Activated CD4-positive, alpha-beta memory T cell treated with anti-CD3 and anti-CD28 coated beads, Interleukin-2, amount 10 ng/mL, durations not matched to agents 7 days and 5 days (primary cell): Measurements from ENCODE around the gene COG5. TPM values are rescaled to one million over a fixed set of nuclear protein-coding genes. Genes with fewer than 3 reads are reported as not detected.

Source experiments
- CTCF ChIA-PET: fragments of 350-600 bp; sonication (Branson Sonifier 250); formaldehyde crosslinking; loops from one replicate; lab custom pipeline; 2021; ENCODE audit warnings: antibody characterized with exemption, inconsistent platforms; lab: Charles Lee
- POLR2A ChIA-PET: fragments of 350-600 bp; sonication (Branson Sonifier 250); formaldehyde crosslinking; loops from one replicate; lab custom pipeline; 2021; ENCODE audit warnings: antibody characterized with exemption; lab: Charles Lee
- DNase-seq: peaks from one replicate; pipeline ENCODE4 v3.0.0-alpha.2; 2020
- H3K27ac Mint-ChIP-seq: one replicate; pipeline ENCODE4 v1.8.0; 2021; ENCODE audit warnings: mild to moderate bottlenecking, mixed read lengths
- H3K27me3 Mint-ChIP-seq: one replicate; pipeline ENCODE4 v1.8.0; 2021; ENCODE audit warnings: mixed read lengths
- H3K36me3 Mint-ChIP-seq: one replicate; pipeline ENCODE4 v1.8.0; 2021; ENCODE audit warnings: low read depth, mixed read lengths
- H3K4me1 Mint-ChIP-seq: one replicate; pipeline ENCODE4 v1.8.0; 2021; ENCODE audit warnings: mixed read lengths
- H3K4me3 Mint-ChIP-seq: one replicate; pipeline ENCODE4 v1.8.0; 2021; ENCODE audit warnings: mild to moderate bottlenecking, mixed read lengths
- H3K9me3 Mint-ChIP-seq: one replicate; pipeline ENCODE4 v1.8.0; 2021; ENCODE audit warnings: mixed read lengths
- total RNA-seq, 2 experiments: library from RNA; stranded (reverse); gene quantifications; one replicate each; pipeline ENCODE4 v1.2.3, GENCODE V29; 2021

The COG5 gene
- total RNA-seq, 2 experiments from 2014 or later = 40.1 to 45.3 TPM

DNA sequence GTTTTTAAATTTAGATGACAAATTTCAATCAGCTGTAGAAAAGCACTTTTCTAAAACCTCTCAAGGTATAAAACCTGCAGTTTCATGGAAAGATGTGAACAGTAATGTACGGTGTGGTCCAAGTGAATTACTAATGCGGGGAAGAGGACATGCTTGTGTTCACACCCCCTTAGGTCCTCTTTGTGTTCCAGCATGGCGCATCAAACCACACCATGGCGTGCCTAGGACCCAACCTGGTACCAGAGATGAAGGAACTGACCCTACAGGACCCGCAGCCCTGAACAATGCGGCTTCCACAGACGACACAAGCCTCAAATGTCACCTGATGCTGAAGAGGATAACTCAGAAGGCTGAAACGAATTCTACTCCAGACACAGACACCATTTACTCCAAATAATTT, 175.1 kb downstream of the COG5 start:
- Mint-ChIP-seq H3K36me3 (no peaks in the 10 kb centered on the region), H3K9me3 (no peaks in the 10 kb centered on the region), H3K27me3 (no peaks in the 10 kb centered on the region), H3K27ac (no peak overlapping the region), H3K4me3 (no peak overlapping the region), H3K4me1 (no peaks in the 10 kb centered on the region)
- no peak for DNase-seq
- ChIA-PET POLR2A (no interaction called here), CTCF (no interaction called here)

DNA sequence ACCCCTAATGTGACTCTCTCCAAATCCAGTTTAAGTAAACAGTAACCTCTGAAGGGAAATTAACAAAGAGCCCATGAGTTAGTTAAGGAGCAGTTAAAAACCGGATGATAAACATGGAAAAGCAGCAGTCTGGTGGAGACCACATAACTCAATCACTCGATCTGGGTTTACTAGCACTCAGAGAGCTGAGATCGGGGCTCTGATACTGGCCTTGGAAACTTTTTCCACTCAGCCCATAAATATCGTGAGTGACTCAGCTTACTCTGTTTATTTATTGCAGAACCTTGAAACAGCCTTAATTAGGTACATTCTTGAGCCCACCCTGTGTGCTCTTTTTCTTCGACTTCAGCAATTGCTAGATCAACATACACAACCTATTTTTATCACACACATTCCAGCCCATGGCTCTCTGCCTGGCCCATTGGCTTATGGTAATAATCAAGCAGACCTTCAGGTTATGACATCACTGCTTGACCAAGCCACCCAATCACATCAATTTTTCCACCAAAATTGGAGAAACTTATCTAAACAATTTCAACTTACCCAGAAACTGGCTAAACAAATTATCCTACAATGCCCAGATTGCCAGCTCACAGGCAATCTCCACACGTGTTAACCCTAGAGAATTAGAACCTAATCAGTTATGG, 176.0 kb downstream of the COG5 start:
- CTCF ChIA-PET = no interaction called here

DNA sequence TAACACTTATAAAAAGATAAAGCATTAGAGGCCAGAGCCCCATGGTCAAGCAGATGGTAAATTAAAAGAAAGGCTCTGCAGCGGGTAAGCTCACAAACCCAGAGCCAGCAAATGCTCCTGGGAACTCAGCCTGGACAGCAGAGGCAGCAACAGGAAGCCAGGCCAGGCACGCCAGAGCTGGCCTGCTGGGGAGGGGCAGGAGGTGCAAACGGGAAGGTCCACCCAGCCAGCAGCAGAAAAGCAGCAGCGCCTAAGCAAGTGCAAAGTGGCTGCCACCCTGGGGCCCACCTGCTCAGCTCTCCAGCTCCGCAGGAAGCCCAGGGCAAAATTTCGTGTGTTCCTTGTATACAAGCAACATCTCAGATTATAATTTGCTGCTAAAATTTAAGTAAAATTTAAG, 176.6 kb downstream of the COG5 start:
- DNase-seq = no peak
- no peaks in the 10 kb centered on the region for H3K36me3 Mint-ChIP-seq
- no peaks in the 10 kb centered on the region for H3K27me3 Mint-ChIP-seq
- ChIA-PET POLR2A (no interaction called here), CTCF (no interaction called here)
- no peak overlapping the region for H3K27ac Mint-ChIP-seq
- no peaks in the 10 kb centered on the region for H3K9me3 Mint-ChIP-seq
- no peaks in the 10 kb centered on the region for H3K4me1 Mint-ChIP-seq
- no peak overlapping the region for H3K4me3 Mint-ChIP-seq

More for the DNA sequence above, 176.0 kb downstream of the COG5 start:
- no peaks in the 10 kb centered on the region for H3K9me3 Mint-ChIP-seq
- POLR2A ChIA-PET = no interaction called here
- no peaks in the 10 kb centered on the region for H3K4me1 Mint-ChIP-seq
- no peaks in the 10 kb centered on the region for H3K36me3 Mint-ChIP-seq
- DNase-seq = no peak
- no peak overlapping the region for H3K4me3 Mint-ChIP-seq
- no peak overlapping the region for H3K27ac Mint-ChIP-seq
- no peaks in the 10 kb centered on the region for H3K27me3 Mint-ChIP-seq

DNA sequence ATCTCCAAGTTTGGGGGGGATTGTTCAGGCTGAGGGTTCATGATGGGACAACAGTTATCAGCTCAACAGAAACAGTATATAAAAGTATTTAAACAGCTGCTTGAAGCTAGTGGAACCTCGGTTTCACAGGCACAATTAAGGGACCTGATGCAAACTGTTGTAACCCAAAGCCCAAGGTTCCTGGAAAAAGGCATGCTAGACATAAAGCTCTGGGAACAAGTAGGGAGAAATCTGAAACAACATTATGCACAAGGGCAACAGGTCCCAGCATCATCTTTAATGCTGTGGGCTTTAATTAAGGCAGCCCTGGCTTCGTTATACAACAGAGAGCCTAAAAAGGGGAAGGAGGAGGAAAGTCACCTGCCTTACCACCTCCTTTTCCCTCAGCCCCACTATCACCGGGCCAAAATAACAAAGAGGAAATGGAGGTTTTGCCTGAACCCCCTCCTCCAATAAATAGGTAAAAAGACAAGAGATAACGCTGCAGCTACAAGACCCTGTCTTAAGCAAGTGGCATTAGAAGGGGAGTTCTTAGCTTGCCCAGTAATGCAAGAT, 177.1 kb downstream of the COG5 start:
- POLR2A ChIA-PET = no interaction called here
- no peak overlapping the region for H3K27ac Mint-ChIP-seq
- CTCF ChIA-PET = no interaction called here
- H3K36me3 Mint-ChIP-seq = no peaks in the 10 kb centered on the region
- no peak overlapping the region for H3K4me3 Mint-ChIP-seq
- DNase-seq = no peak
- no peaks in the 10 kb centered on the region for H3K27me3 Mint-ChIP-seq
- H3K4me1 Mint-ChIP-seq = no peaks in the 10 kb centered on the region
- H3K9me3 Mint-ChIP-seq = no peaks in the 10 kb centered on the region

DNA sequence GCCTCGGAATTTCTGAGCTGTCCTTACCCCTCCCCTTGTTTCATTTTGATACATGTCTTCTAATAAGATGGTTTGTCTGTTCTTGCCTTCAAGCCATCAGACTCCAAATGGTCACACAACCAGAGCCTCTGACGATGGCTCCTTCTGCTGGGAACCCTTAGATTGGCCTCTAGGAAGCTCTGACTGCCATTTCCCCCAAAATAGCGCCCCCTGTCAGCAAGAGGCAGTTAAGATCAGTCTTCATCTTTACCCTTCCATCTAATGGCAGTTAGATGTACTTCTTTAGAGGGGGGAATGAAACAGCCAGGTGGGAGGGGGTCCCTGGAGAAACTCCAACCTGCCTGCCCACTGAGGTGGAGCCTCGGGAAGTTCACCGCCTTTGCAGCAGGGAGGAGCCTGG, 179.7 kb downstream of the COG5 start:
- no peaks in the 10 kb centered on the region for H3K36me3 Mint-ChIP-seq
- no peak for DNase-seq
- no peaks in the 10 kb centered on the region for H3K4me1 Mint-ChIP-seq
- H3K27ac Mint-ChIP-seq = no peak overlapping the region
- ChIA-PET CTCF (interaction anchor here (1.3 to 1.5 kb wide), 2 partner anchors 9 to 12 kb away, joined by 3 to 4 read pairs; no protein-coding TSS in a partner anchor), POLR2A (no interaction called here)
- H3K9me3 Mint-ChIP-seq = no peaks in the 10 kb centered on the region
- H3K27me3 Mint-ChIP-seq = no peaks in the 10 kb centered on the region
- no peak overlapping the region for H3K4me3 Mint-ChIP-seq

DNA sequence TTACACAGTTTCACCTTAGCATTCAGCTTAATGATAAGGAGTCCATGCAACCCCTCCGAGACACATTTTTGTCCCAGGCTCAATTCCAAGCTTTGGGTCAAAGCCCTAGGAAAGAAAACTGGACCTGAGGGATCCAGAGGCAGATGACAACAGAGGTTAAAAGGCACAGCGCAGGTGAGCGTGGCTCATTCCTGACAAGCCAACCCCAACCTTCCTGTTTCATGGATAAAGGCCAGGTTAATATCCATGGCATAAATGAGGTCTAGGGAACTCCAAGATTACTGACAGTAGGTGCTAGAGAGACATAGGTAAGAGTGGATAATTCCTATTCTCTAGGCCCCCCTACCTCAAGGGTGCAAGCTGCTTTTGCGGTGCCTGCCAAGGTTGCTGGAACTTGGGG, 180.5 kb downstream of the COG5 start:
- DNase-seq = no peak
- no peak overlapping the region for H3K4me3 Mint-ChIP-seq
- CTCF ChIA-PET = interaction anchor here (1.5 kb wide), 1 partner anchor 9 kb away, joined by 4 read pairs; no protein-coding TSS in a partner anchor
- H3K36me3 Mint-ChIP-seq = no peaks in the 10 kb centered on the region
- H3K9me3 Mint-ChIP-seq = no peaks in the 10 kb centered on the region
- POLR2A ChIA-PET = no interaction called here
- no peak overlapping the region for H3K27ac Mint-ChIP-seq
- no peaks in the 10 kb centered on the region for H3K4me1 Mint-ChIP-seq
- no peaks in the 10 kb centered on the region for H3K27me3 Mint-ChIP-seq

DNA sequence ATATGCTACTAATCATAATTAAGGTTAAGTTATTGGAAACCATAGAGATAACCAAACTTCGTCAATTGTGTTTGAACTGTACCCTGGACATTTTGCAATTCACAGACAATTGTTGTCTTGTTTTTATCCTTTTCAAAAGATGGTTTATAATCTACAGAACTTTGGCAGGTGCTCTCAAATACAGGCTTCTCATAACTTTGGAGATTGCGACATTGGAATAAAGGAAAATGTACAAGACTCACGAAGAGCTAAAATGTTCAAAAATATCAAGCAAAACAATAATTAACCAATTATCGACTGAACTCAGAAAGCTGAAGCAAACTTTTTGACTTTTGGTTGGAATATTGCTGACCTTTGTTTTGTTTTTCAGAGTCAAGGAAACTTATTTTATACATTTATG, 182.3 kb downstream of the COG5 start:
- DNase-seq = no peak
- CTCF ChIA-PET = no interaction called here
- no peak overlapping the region for H3K4me3 Mint-ChIP-seq
- POLR2A ChIA-PET = no interaction called here
- H3K9me3 Mint-ChIP-seq = no peaks in the 10 kb centered on the region
- no peaks in the 10 kb centered on the region for H3K36me3 Mint-ChIP-seq
- no peak overlapping the region for H3K27ac Mint-ChIP-seq
- no peaks in the 10 kb centered on the region for H3K4me1 Mint-ChIP-seq
- H3K27me3 Mint-ChIP-seq = no peaks in the 10 kb centered on the region

DNA sequence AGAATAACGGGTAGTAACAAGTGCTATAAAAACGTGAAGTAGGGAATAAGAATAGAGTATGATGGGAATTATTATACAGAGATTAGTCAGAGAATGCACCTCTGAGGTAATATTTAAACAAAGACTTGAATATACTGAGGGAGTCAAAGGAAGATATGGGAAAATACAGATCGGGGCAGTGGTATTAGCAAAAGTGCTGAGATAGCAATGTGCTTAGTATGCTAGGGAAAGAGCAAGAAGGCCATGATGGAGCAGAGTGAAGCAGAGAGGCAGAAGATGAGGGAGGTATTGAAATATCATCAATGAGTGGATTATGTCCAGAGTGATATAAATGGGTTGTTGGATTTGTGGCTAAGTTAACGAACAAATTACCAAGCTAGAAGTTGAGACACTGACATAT, 190.4 kb downstream of the COG5 start:
- no peaks in the 10 kb centered on the region for H3K9me3 Mint-ChIP-seq
- CTCF ChIA-PET = no interaction called here
- no peaks in the 10 kb centered on the region for H3K36me3 Mint-ChIP-seq
- no peak overlapping the region for H3K27ac Mint-ChIP-seq
- H3K4me3 Mint-ChIP-seq = no peak overlapping the region
- no peak for DNase-seq
- H3K4me1 Mint-ChIP-seq = no peaks in the 10 kb centered on the region
- H3K27me3 Mint-ChIP-seq = no peaks in the 10 kb centered on the region
- POLR2A ChIA-PET = no interaction called here

DNA sequence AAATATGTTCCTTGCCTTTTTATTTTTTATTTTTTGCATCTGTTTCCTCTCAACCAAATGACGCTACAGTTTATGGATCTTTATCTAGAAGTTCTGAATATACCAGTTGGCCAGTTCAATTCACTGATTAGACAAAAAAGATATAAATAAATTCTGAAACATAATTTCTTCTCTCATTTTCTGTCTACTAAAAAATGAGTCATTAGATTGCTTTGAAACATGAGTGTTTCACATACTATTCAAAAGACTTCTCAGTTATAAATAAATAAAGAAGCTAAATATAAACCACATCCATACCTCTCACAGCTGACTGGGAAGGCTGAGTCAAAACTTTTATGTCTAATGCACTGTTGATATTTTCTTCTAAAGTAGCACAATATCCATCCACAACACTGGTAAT, 191.4 kb downstream of the COG5 start:
- Mint-ChIP-seq H3K27ac (no peak overlapping the region), H3K9me3 (no peaks in the 10 kb centered on the region), H3K36me3 (no peaks in the 10 kb centered on the region), H3K4me3 (no peak overlapping the region), H3K27me3 (no peaks in the 10 kb centered on the region), H3K4me1 (no peaks in the 10 kb centered on the region)
- CTCF ChIA-PET = no interaction called here
- DNase-seq = no peak
- POLR2A ChIA-PET = no interaction called here

DNA sequence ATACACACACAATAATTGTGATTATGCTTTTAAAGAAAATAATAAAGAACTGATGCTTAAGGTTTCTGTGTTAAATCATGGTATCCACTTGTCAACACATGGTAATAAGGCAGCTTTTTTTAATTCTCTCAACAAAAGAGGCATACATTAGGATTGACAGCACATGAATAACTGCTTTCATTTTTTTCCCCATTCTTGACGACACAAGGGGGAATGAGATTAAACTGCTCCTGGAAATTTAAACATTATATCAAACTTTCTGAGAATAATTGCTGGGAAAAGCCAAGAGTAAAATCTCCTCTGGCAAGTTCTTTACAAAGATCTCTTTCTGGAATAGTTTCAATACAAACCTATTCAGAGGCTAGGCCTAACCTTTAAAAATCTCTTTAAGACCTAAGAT, 192.9 kb downstream of the COG5 start:
- H3K4me1 Mint-ChIP-seq = no peaks in the 10 kb centered on the region
- DNase-seq = no peak
- no peaks in the 10 kb centered on the region for H3K9me3 Mint-ChIP-seq
- ChIA-PET CTCF (no interaction called here), POLR2A (no interaction called here)
- H3K4me3 Mint-ChIP-seq = no peak overlapping the region
- no peaks in the 10 kb centered on the region for H3K36me3 Mint-ChIP-seq
- no peak overlapping the region for H3K27ac Mint-ChIP-seq
- no peaks in the 10 kb centered on the region for H3K27me3 Mint-ChIP-seq

DNA sequence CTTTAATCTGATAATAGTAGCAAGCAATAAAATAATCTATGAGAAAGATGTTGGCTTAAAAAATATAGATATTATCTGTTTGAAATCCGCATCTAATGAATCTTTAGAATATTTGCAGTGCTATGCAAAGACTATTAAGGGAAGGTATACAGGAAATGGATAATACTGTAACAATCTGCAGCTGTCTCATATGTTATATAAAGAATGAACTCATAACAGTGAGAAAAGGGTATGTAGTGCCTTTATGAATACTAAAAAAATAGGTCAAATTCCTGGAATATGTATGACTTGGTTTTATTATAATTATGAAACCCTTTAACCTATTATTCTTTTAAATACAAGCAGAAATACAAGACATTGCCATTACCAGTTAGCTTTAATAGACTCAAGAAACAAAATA, 198.9 kb downstream of the COG5 start:
- ChIA-PET POLR2A (no interaction called here), CTCF (no interaction called here)
- Mint-ChIP-seq H3K9me3 (peaks cover 10% of the 10 kb centered on the region), H3K4me1 (no peaks in the 10 kb centered on the region), H3K27ac (no peak overlapping the region), H3K27me3 (no peaks in the 10 kb centered on the region), H3K4me3 (no peak overlapping the region), H3K36me3 (peaks cover 31% of the 10 kb centered on the region)
- no peak for DNase-seq

DNA sequence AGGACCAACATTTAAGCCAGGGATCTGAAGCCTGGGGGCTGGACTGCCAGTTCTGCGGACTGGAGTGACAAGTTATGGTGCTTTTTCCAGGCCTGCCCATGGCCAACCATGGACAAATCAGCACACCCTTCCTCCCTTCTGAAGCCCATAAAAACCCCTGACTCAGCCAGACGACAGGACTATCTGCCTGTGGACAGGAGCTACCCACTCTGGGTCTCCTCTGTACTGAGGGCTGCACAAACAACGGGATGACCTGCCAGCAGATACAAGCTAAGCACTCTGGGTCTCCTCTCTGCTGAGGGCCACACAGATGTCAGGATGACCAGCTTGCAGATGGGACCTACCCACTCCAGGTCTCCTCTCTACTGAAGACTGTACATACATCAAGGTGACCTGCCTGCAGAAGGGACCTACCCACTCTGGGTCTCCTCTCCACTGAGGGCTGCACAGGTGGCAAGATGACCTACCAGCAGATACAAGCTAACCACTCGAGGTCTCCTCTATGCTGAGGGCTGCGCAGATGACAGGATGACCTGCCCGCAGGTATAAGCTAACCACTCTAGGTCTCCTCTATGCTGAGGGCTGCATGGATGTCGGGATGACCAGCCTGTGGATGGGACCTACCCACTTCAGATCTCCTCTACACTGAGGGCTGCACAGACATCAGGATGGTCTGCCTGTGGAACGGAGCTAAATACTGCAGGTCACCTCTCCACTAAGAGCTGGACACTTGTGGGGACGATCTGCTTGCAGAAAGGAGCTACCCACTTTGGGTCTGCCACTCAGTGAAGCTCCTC, 204.0 kb downstream of the COG5 start:
- ChIA-PET CTCF (no interaction called here), POLR2A (no interaction called here)
- Mint-ChIP-seq H3K9me3 (peaks cover 11% of the 10 kb centered on the region), H3K4me3 (no peak overlapping the region), H3K27me3 (no peaks in the 10 kb centered on the region), H3K4me1 (no peaks in the 10 kb centered on the region), H3K36me3 (peaks cover 46% of the 10 kb centered on the region), H3K27ac (no peak overlapping the region)
- DNase-seq = no peak

DNA sequence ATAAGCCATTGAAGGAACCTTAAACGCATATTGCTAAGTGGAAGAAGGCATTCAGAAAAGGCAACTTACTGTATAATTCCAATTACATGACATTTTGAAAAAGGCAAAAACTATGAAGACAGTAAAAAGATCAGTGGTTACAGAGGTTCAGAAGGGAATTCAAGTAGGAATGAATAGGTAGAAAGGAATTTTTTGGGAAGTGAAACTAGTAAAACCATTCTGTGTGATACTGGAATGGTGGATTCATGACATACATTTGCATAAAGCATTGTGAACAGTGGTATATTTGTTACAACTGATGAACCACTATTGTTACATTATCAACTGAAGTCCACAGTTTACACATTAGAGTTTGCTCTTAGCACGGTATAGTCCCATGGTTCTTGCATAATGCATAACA, 208.1 kb downstream of the COG5 start:
- ChIA-PET POLR2A (no interaction called here), CTCF (no interaction called here)
- Mint-ChIP-seq H3K27ac (no peak overlapping the region), H3K4me3 (no peak overlapping the region), H3K36me3 (peaks cover 24% of the 10 kb centered on the region), H3K4me1 (no peaks in the 10 kb centered on the region), H3K27me3 (no peaks in the 10 kb centered on the region), H3K9me3 (peaks cover 9% of the 10 kb centered on the region)
- no peak for DNase-seq
